SW480 (cell line): ENCODE measurements around the gene TMEM45A.
"Not testable (repeated sequence)": the region's sequence is repeated elsewhere in the genome, so short reads cannot be mapped to it uniquely, and the experiment has no call there.

Source experiments
- DNase-seq: peaks from one replicate; pipeline ENCODE4 v3.0.0-alpha.2; 2016; ENCODE audit warnings: low spot score

The TMEM45A gene

GRCh38 chr3:100578646-100579045 is 86.2 kb downstream of the TMEM45A start:
- no peak for DNase-seq

- DNase-seq: no peak
These were observed 87.7 kb downstream of the TMEM45A start for GRCh38 chr3:100580147-100580546.

- DNase-seq: no peak
These were observed 89.2 kb downstream of the TMEM45A start for GRCh38 chr3:100581650-100582049.

GRCh38 chr3:100582157-100582556 is 89.7 kb downstream of the TMEM45A start:
- DNase-seq: not testable (repeated sequence)

GRCh38 chr3:100584101-100584660 is 91.8 kb downstream of the TMEM45A start:
- DNase-seq: no peak

DNA sequence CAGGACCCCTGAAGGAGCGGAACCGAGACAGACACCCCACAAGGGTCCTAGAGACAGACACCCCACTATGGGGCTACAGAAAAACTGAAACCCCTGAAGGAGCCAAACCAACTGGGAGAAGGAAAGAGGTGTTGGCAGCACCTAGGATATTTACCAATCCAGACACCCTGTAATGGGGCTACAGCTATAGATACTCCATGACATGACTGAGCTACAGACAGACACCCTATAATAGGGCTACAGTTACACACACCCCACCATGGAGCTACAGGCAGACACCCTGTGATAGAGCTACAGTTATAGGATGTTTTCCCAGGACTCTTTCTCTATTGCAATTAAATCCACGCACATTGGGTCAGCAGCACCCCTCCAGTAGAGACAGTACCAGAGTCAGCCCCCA is 94.4 kb downstream of the TMEM45A start:
- DNase-seq: no peak

- no peak for DNase-seq
These were observed 95.8 kb downstream of the TMEM45A start for GRCh38 chr3:100588251-100588650.

DNA sequence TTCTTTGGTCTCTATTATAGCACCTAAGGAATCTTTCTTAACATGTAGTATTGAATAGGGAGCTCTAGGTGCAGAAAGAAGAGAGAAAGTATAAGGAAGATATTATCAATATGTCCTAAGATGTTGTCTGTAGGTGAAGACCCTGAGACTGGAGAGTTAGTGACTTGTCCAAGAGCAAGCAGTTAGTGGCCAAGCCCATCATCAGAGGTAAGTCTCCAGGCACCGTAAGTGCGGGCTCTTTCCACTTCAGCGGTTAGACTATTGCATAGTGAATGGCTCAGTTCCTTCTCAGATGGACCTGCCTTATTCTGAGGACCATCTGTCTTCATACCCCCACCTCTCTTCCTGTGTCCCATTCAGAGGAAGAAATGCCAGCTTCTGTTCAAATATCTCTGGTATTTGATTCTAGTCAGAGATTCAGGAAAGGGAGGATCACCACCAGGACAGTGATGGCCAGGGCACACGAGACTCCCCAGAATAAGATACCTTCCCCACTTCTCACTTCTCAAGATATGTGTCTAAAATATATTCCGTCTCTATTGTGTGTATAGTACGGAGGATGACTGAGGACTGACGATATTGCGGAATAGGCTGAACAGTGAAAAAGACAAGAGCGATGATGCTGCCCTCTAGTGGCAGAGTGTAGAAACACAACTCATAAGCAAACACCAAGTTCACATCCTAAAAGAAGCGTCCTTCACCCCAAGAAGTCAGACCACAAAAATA is 97.9 kb downstream of the TMEM45A start:
- DNase-seq: peak; percentile 56

- DNase-seq: no peak
These were observed 98.4 kb downstream of the TMEM45A start for GRCh38 chr3:100590840-100591147.

GRCh38 chr3:100591411-100591810 is 99.0 kb downstream of the TMEM45A start:
- no peak for DNase-seq

- peak; percentile 23 for DNase-seq
These were observed 108.0 kb downstream of the TMEM45A start for GRCh38 chr3:100600181-100601042.

GRCh38 chr3:100602506-100603444 is 110.4 kb downstream of the TMEM45A start:
- peak; percentile 42 for DNase-seq

DNA sequence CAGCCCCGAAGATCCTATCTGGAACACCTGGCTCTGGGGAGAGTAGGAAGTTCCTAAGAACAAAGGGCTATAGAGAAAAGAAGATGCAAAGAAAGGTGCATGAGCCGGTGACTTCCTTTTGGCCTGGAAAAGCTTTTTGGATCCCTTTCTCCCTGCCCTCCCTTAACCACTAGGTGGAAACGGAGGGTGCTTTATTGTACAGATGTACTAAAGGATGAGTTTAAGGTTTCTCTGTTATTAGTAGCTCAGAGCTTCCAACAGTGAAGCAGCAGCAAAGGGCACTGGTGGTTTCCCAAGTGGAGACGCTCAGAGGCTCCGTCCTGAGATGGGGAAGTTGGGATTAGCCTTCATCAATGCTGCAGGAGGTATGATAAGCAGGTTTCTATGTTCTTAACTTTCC is 111.0 kb downstream of the TMEM45A start:
- peak; percentile 36 for DNase-seq

DNA sequence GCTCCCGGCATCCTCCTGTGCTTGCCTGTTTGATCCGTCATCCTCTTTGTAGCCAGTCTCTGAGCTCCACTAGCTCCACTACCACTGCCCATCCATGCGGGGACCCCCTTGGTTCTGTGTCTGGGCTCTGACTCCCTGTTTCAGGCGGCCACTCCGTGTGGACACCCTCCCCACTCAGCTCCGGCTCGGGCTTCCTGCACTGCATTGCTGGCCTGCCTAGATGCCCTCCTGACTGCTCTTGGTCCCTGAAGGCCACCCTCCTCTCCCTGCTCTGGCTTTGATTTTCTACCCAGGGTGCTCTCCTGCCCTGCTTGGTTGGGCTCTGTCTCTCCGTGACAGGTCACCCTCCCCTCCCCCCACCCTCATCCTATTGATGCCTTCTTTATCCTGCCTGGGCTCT is 112.9 kb downstream of the TMEM45A start:
- no peak for DNase-seq

GRCh38 chr3:100606894-100607512 is 114.6 kb downstream of the TMEM45A start:
- no peak for DNase-seq

DNA sequence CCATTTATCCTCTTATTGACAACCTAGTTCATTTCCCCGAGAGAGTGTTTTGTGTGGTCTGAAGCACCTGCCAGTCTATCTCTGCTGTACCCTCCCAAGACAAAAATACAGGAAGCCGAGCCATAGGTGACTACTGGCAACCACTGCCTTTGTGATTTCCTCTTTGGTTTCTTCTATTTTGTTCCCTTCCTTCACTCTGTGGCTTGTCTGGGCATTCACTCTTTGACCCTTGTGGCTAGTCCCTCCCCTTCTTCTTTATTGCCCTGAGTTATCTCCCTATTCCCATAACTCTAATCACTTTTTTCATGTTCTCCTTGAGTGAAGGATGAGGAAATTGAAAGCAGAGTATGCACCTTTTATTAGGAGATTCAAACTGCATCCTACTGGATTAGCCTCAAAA is 116.9 kb downstream of the TMEM45A start, which contains the start of gene ADGRG7:
TSS of gene ADGRG7 (plus strand) at position 297 of the 400 bp plus-strand sequence. CDS start 256 bp downstream, outside the sequence.
- DNase-seq: no peak

DNA sequence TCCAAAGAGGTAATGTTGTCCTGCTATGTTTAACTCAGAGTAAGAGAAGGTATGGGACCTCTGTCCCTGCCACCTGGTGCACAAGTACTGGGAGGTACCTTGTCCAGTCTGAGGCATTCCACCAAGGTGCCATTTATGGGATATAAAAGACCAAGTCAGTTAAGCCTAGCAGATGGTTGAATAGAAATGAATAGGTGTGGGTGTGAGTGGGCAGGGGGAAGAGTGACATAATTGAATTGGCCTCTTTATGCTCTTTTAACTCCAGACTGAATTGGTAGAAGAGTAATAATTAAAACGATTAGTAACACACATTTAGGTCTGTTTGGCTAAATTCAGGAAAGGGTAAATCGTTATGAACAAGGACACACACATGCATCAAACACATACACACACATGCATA is 117.5 kb downstream of the TMEM45A start:
- no peak for DNase-seq

DNA sequence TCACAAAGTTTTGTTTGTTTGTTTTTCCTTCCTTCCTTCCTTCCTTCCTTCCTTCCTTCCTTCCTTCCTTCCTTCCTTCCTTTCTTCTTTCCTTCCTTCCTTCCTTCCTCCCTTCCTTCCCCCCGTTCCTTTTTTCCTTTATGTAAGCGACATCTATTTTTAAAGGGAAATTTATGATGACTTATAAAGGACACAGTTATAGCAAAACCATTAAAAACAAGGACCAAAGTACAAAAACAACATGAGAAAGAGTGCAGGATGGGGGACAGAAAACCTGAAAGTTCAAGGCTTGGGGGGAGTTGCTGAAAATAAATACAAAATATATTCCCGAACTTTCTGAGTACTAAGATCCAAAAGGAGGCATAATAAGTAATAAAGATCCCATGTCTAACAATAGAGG is 118.8 kb downstream of the TMEM45A start:
- DNase-seq: no peak

GRCh38 chr3:100613721-100614390 is 121.4 kb downstream of the TMEM45A start:
- DNase-seq: no peak

GRCh38 chr3:100614941-100615340 is 122.5 kb downstream of the TMEM45A start:
- DNase-seq: no peak

GRCh38 chr3:100615684-100616083 is 123.3 kb downstream of the TMEM45A start:
- no peak for DNase-seq
